GM12875 (cell line): ENCODE results near the gene ZNF431.
"Not testable (repeated sequence)": the region's sequence is repeated elsewhere in the genome, so short reads cannot be mapped to it uniquely, and the experiment has no call there.

ENCODE experiments used
- H3K4me3 ChIP-seq: one replicate; pipeline ENCODE4 v1.5.1; 2011; ENCODE audit warnings: low read depth, low read length, control low read depth
- TF ChIP-seq, protein P1 (sequence below): IDR thresholded peaks from 2 replicates; pipeline ENCODE4 v1.5.1; 2011; ENCODE audit warnings: low read depth, mild to moderate bottlenecking, control low read depth, inconsistent platforms, low read length, moderate library complexity, borderline replicate concordance; ENCODE audit not compliant: insufficient read depth

The ZNF431 gene

DNA sequence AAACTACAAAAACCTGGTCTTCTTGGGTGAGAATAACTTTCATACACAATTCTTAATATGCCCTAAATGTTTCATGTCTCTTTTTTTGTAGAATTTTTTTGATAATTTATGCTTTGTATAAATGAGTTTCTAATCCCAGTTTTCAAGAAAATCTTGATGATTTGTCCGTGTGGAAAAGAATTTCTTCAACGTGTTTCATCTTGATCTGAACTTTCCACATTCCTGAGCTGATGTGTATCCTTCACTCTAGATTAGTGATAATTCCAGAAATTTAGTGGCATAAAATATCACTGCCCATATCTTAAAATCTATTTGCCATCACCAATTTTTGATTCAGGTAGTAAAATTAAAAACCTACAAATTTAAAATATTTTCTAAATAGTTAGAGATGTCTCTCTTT is 24.6 kb downstream of the ZNF431 start:
- no peak overlapping the region for H3K4me3 ChIP-seq
- TF ChIP-seq, protein P1, sequence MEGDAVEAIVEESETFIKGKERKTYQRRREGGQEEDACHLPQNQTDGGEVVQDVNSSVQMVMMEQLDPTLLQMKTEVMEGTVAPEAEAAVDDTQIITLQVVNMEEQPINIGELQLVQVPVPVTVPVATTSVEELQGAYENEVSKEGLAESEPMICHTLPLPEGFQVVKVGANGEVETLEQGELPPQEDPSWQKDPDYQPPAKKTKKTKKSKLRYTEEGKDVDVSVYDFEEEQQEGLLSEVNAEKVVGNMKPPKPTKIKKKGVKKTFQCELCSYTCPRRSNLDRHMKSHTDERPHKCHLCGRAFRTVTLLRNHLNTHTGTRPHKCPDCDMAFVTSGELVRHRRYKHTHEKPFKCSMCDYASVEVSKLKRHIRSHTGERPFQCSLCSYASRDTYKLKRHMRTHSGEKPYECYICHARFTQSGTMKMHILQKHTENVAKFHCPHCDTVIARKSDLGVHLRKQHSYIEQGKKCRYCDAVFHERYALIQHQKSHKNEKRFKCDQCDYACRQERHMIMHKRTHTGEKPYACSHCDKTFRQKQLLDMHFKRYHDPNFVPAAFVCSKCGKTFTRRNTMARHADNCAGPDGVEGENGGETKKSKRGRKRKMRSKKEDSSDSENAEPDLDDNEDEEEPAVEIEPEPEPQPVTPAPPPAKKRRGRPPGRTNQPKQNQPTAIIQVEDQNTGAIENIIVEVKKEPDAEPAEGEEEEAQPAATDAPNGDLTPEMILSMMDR = no peak

DNA sequence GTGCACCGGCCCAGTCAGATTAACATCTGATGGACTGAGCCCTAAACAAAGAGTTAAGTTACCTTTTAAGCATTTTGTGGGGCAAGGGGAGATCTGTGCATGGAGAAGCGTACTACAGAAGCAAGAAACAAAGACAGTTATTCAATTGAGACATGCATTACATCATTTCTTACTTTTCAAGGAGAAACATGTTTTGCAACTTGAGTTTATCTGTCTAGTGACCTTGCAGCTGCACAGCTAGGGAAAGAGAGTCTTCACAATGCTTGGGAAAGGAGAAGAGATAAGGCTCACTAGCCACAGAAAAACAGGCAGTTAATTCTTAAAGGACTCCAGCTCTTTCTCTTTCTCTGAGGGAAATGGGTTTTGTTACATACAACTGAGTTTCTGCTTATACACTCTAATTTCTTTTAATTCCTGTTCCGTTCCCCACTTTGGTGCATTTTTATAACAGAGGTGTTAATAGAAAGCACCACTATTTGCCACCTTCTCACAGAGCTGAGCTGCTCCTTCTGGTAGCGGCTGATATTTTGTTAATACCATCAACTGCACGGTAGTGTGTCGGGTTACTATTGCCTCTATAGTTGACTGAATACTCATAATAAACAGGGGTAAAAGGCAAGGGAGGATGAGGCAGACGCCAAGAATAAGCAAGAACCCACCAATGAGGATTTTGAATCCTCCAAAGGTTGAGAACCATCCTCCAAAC is 55.9 kb downstream of the ZNF431 start:
- H3K4me3 ChIP-seq = no peak overlapping the region
- TF ChIP-seq, protein P1 = no peak

DNA sequence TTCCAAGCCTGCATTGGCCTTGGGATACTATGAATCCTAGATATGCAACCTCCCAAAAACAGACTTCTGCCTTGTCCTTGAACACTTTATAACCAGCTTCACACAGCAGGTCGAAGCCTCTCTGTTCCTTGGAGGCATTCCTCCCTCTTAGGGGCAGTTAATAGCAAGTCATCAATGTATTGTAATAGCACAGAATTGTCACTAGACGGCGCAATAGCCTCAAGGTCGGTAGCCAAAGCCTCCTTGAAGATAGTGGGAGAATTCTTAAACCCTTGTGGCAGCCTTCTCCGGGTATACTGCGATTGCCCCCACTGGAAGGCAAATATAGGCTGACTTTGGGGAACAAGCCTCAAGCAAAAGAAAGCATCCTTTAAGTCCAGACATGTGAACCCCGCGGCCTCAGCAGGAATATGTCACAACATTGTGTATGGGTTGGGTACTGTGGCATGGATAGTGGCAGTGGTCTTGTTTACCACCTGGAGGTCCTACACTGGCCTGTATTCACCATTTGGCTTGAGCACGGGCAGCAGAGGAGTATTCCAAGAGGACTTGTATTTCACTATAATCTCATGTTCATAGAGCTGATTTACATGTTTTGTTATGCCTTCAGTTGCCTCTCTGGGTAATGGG is 61.1 kb downstream of the ZNF431 start:
- TF ChIP-seq, protein P1 = peak; percentile 42; the same call in 1 of the 2 replicates

DNA sequence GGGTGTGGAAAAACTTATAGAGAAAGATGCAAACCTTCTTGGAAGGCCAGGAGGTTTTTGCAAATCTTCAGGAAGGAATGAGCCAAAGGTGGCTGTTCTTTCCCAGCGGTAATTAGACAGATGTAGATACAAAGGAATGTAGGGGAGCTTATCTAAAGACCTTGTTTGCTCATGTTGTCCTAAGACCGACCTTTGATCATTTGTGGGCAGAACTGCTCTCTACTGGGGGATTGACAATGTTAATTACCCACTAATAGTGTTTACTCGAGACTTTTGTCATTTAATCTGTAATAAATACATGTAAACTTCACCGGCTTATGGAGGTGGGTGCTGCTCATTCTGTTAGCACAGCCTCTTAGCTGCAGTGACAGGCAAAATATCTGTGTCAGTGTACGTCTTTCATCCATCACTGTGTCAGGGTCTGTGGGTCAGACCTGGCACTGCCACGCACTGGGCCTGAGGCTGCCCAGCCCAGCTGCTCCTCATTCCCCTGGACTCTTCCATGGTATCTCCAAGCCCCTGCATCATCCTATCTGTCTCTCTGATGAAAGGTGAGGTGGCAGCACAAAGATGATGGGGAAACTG is 68.3 kb downstream of the ZNF431 start:
- TF ChIP-seq, protein P1 = no peak

More for the DNA sequence above, 61.1 kb downstream of the ZNF431 start:
- no peak overlapping the region for H3K4me3 ChIP-seq

DNA sequence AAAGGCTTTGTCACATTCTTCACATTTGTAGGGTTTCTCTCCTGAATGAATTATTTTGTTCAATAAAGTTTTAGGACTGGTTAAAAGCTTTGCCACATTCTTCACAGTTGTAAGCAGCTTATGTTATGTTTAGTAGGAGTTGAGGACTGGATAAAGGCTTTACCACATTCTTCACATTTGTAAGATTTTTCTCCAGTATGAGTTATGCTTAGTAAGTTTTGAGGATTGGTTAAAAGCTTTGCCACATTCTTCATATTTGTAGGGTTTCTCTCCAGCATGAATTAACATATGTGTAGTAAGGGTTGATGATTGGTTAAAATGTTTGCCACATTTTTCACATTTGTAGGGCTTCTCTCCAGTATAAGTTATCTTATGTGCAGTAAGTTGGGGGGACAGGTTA is 79.9 kb downstream of the ZNF431 start:
- no peak overlapping the region for H3K4me3 ChIP-seq
- TF ChIP-seq, protein P1 = no peak

More for the DNA sequence above, 68.3 kb downstream of the ZNF431 start:
- no peak overlapping the region for H3K4me3 ChIP-seq

DNA sequence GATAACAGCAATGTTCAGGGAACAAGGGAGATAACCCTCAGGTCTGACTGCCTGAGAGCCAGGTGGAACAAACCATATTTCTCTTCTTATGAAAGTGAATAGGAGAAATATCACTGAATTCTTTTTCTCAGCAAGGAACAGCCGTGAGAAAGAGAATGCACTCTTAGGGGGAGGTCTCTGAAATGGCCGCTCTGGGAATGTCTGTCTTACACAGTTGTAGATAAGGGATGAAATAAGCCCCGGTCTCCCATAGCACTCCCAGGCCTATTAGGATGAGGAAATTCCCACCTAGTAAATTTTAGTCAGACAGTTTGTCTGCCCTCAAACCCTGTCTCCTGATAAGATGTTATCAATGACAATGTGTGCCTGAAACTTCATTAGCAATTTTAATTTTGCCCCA is 88.1 kb downstream of the ZNF431 start:
- not testable (repeated sequence) for H3K4me3 ChIP-seq

DNA sequence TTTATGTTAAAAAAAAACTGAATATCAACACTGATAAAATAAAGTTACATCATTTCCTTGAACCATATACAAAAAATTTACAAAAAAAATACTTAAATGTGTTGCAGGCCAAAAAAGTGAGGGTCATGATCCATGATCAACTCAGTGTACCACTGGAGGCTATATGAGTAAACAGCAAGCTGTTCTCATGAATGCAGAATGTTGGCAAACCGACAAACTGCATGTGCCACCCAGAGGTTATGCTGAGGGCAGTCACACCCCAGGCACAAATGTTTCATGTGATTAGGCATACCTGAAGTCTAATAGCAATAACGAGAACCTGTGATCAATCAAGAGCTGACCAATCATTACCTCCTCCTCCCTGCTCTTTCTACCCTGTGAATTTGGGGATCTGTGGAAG is 91.9 kb downstream of the ZNF431 start:
- TF ChIP-seq, protein P1 = no peak

DNA sequence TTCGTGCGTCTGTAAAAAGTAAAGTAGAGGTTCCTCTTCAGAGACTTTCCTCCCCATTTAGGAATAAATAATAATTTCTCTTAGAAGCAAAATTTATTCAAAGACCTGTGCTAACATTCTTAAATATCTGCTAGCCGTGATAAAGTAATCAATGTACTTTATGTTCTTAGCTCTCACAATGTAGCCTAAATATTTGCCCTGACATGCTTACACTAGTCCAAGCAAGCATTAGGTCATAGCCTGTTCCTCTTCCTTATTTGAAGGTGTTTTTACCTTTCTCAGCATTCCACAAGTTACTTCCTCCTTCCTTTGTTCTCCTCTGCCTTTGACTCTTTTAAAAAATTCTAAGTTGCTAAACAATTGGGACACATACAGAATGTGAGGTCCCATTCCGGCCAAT is 94.9 kb downstream of the ZNF431 start:
- not testable (repeated sequence) for H3K4me3 ChIP-seq

More for the DNA sequence above, 91.9 kb downstream of the ZNF431 start:
- no peak overlapping the region for H3K4me3 ChIP-seq
